Suprapubic skin (tissue), 4 donors: ENCODE measurements around the gene DCAF17. TPM values are rescaled to one million over a fixed set of nuclear protein-coding genes. Genes with fewer than 3 reads are reported as not detected.

Experiments
- DNase-seq, 2 donors: peaks; one replicate each; pipeline ENCODE4 v3.0.0-alpha.2; 2019; ENCODE audit warnings: low spot score in 2 of 2
- H3K27ac ChIP-seq: fragments of 200-600 bp; sonication (generic); one replicate; pipeline ENCODE4 v1.5.1; 2019
- H3K27me3 ChIP-seq: fragments of 200-600 bp; sonication (generic); one replicate; pipeline ENCODE4 v1.5.1; 2019
- H3K36me3 ChIP-seq: fragments of 200-600 bp; sonication (generic); one replicate; pipeline ENCODE4 v1.5.1; 2019
- H3K4me1 ChIP-seq: fragments of 200-600 bp; sonication (generic); one replicate; pipeline ENCODE4 v1.5.1; 2019
- H3K4me3 ChIP-seq: fragments of 200-600 bp; sonication (generic); one replicate; pipeline ENCODE4 v1.5.1; 2019; ENCODE audit warnings: mild to moderate bottlenecking
- H3K9me3 ChIP-seq: fragments of 200-600 bp; sonication (generic); one replicate; pipeline ENCODE4 v1.5.1; 2019
- EP300 ChIP-seq: sonication (generic); formaldehyde crosslinking; IDR thresholded peaks from one replicate; pipeline ENCODE4 v1.6.1; 2017; ENCODE audit warnings: antibody characterized with exemption
- POLR2A ChIP-seq, 2 donors: fragments of 450-650 bp; IDR thresholded peaks; one replicate each; pipeline ENCODE4 v1.6.1; 2017; ENCODE audit warnings: antibody characterized with exemption in 2 of 2, mild to moderate bottlenecking in 2 of 2, moderate library complexity in 2 of 2
- POLR2AphosphoS5 ChIP-seq, 3 donors: sonication (generic); formaldehyde crosslinking; IDR thresholded peaks; one replicate each; pipeline ENCODE4 v1.6.1; 2017; ENCODE audit warnings: antibody characterized with exemption in 3 of 3
- WGBS: methylation state at CpG from one replicate; pipeline ENCODE4 v1.1.5; 2018; 5-methylcytosine and 5-hydroxymethylcytosine counted together
- total RNA-seq, 4 donors: library from RNA; depleted of rRNA; stranded (reverse); fragments of >200 nt; gene quantifications; one replicate each; pipeline ENCODE4 v1.1.0, GENCODE V29; 2016
- TF ChIP-seq, protein P1 (sequence below), 2 donors: fragments of 200-600 bp in 1 of 2; fragments of 450-650 bp in 1 of 2; sonication (generic) in 1 of 2; IDR thresholded peaks; one replicate each; pipeline ENCODE4 v1.5.1; 2016 to 2019; ENCODE audit warnings: antibody characterized with exemption in 2 of 2, mild to moderate bottlenecking in 1 of 2, moderate library complexity in 1 of 2

The DCAF17 gene, protein sequence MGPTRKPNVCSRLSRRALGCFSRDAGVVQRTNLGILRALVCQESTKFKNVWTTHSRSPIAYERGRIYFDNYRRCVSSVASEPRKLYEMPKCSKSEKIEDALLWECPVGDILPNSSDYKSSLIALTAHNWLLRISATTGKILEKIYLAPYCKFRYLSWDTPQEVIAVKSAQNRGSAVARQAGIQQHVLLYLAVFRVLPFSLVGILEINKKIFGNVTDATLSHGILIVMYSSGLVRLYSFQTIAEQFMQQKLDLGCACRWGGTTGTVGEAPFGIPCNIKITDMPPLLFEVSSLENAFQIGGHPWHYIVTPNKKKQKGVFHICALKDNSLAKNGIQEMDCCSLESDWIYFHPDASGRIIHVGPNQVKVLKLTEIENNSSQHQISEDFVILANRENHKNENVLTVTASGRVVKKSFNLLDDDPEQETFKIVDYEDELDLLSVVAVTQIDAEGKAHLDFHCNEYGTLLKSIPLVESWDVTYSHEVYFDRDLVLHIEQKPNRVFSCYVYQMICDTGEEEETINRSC
- total RNA-seq: 10 to 100 TPM; 12.1 to 25.1 (median 15.1) TPM

DNA sequence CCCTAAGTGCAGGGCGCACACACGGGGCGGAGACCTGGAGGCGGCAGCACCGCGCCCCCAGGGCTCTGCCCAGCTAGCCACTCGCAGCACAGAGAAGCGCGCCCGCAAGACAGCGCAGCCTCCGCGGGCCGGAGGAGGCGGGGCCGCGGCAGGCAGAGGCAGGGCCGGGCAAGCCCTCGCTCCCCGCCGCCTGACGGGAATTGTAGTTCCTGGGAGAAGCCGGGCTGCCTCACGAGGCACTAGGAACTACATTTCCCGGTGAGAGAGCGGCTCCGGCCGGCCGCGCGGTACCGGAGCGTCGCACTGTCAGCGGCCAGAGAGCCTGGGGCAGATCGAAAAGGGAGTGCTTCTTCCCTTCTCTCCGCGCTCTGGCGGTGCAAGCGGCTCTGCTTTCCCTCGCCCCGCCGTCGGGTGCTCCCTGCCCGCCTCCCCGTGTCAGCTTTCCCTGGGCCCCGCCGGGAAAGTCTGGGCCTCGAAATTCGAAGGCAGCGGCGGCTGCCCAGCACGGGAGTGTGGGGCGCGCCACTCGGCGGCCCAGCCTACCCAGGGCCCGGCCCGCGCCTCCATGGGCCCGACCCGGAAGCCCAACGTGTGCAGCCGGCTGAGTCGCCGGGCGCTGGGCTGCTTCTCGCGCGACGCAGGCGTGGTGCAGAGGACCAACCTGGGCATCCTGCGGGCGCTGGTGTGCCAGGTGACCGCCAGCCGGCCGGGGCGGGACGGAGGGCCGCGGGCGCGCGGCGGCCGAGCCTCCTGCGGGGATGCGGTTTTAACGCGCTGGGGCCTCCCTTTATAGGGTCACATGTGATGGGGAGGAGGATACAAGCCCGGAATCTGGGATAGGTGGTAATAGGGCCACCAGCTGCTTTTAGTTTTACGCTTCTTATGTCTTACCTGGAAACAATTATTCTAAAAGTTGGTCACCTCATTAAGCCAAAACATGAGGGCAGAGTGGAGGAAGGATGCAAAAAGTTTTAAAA is at the start of gene DCAF17:
Gene DCAF17 (plus strand): TSS at position 214 of the 977 bp plus-strand sequence. CDS start 352 bp downstream, at position 566.
- Histone ChIP-seq H3K4me1 (peaks cover 37% of the 10 kb centered on the region), H3K36me3 (peaks cover 8% of the 10 kb centered on the region), H3K4me3 (peak within 1 kb of the TSS; percentile 73), H3K27ac (peak within 1 kb of the TSS; percentile 97), H3K27me3 (no peaks in the 10 kb centered on the region), H3K9me3 (no peaks in the 10 kb centered on the region)
- DNase-seq: peak; percentile 95 to 96
- TF ChIP-seq POLR2A (IDR thresholded peaks at IDR 0.05): peak in 1 of 2 donors; percentile 56
- TF ChIP-seq EP300: no peak
- peak in 2 of 3 donors; percentile 31 to 63 for TF ChIP-seq POLR2AphosphoS5 (IDR thresholded peaks at IDR 0.05)
- TF ChIP-seq, protein P1, sequence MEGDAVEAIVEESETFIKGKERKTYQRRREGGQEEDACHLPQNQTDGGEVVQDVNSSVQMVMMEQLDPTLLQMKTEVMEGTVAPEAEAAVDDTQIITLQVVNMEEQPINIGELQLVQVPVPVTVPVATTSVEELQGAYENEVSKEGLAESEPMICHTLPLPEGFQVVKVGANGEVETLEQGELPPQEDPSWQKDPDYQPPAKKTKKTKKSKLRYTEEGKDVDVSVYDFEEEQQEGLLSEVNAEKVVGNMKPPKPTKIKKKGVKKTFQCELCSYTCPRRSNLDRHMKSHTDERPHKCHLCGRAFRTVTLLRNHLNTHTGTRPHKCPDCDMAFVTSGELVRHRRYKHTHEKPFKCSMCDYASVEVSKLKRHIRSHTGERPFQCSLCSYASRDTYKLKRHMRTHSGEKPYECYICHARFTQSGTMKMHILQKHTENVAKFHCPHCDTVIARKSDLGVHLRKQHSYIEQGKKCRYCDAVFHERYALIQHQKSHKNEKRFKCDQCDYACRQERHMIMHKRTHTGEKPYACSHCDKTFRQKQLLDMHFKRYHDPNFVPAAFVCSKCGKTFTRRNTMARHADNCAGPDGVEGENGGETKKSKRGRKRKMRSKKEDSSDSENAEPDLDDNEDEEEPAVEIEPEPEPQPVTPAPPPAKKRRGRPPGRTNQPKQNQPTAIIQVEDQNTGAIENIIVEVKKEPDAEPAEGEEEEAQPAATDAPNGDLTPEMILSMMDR (IDR thresholded peaks at IDR 0.05): peak in 1 of 2 donors; percentile 35
- under 1% methylated on average over 57 of the region's 92 CpGs for WGBS

DNA sequence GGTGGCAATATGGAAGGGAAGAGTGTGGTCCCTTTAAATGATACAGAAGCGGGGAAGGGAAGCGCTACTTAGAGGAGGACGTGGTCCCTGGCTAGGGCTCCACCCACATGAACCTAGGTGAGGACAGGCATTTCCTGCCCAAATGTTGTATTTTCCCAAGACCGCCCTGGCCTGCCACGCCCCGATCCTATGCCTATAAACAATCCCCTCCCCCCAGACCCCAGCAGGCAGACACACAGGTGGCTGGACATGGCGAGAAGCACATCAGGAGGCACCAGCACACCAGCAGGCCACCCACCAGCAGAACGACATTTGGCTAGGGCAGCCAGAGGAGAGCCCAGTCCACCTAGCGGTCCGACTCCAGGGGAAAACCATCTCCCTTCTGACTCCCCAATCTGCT is 47.4 kb upstream of the DCAF17 start:
- WGBS: 91% methylated on average over 10 of the region's 10 CpGs
- TF ChIP-seq EP300: no peak

DNA sequence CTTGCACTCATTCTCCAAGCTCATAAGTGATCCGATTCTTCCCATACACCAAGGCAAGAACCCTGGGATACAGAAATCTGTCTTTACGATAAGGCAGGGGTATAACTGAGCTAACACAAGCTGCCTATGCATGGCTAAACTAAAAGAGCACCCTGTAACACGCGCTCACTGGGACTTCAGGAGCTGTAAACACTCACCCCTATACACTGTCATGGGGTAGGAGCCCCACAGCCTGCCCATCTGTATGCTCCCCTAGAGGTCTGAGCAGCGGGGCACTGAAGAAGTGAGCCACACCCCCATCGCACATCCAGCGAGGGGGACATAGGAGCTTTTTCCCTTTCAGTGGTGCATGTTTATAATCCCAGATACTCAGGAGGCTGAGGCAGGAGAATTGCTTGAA is 47.0 kb upstream of the DCAF17 start:
- H3K9me3 ChIP-seq: no peaks in the 10 kb centered on the region
- no peak overlapping the region for H3K4me3 ChIP-seq
- no peaks in the 10 kb centered on the region for H3K27me3 ChIP-seq
- H3K27ac ChIP-seq: no peak overlapping the region
- DNase-seq: no peak
- WGBS: 94% methylated on average over 7 of the region's 7 CpGs
- TF ChIP-seq, protein P1 (IDR thresholded peaks at IDR 0.05): no peak
- TF ChIP-seq POLR2A (IDR thresholded peaks at IDR 0.05) (no peak), POLR2AphosphoS5 (IDR thresholded peaks at IDR 0.05) (no peak), EP300 (no peak)
- H3K36me3 ChIP-seq: no peaks in the 10 kb centered on the region
- no peaks in the 10 kb centered on the region for H3K4me1 ChIP-seq

More for the DNA sequence above, 47.4 kb upstream of the DCAF17 start:
- no peak overlapping the region for H3K27ac ChIP-seq
- no peaks in the 10 kb centered on the region for H3K9me3 ChIP-seq
- DNase-seq: no peak
- no peaks in the 10 kb centered on the region for H3K27me3 ChIP-seq
- no peaks in the 10 kb centered on the region for H3K4me1 ChIP-seq
- H3K36me3 ChIP-seq: no peaks in the 10 kb centered on the region
- no peak overlapping the region for H3K4me3 ChIP-seq

DNA sequence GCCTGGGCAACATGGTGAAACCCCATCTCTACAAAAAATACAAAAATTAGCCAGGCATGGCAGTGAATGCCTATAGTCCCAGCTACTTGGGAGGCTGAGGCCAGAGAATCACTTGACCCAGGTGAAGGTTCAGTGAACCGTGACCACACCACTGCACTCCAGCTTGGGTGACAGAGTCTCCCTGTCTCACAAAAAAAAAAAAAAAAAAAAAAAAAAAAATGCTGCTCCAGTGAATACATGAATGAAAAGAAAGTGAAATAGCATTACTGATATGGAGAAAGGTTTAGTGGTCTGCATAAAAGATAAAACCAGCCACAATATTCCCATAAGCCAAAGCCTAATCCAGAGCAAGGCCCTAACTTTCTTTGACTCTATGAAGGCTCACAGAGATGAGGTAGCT is 44.7 kb upstream of the DCAF17 start:
- no peaks in the 10 kb centered on the region for H3K36me3 ChIP-seq
- WGBS: 100% methylated on average over 1 of the region's 1 CpG
- no peak for DNase-seq
- H3K4me1 ChIP-seq: no peaks in the 10 kb centered on the region
- H3K27me3 ChIP-seq: no peaks in the 10 kb centered on the region
- H3K27ac ChIP-seq: no peak overlapping the region
- TF ChIP-seq POLR2AphosphoS5 (IDR thresholded peaks at IDR 0.05) (no peak), EP300 (no peak), POLR2A (IDR thresholded peaks at IDR 0.05) (no peak)
- TF ChIP-seq, protein P1 (IDR thresholded peaks at IDR 0.05): no peak
- no peaks in the 10 kb centered on the region for H3K9me3 ChIP-seq
- no peak overlapping the region for H3K4me3 ChIP-seq

DNA sequence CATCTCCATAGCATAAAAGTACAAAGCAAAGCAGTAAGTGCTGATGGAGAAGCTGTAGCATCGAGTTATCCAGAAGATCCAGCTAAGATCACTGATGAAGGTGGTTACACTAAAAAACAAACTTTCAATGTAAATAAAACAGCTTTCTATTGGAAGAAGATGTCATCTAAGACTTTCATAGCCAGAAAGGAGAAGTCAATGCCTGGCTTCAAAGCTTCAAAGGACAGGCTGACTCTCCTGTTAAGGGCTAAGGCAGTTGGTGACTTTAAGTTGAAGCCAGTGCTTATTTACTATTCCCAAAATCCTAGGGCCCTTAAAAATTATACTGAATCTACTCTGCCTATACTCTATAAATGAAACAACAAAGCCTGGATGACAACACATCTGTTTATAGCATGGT is 44.2 kb upstream of the DCAF17 start:
- no peak for TF ChIP-seq POLR2AphosphoS5 (IDR thresholded peaks at IDR 0.05)
- TF ChIP-seq POLR2A (IDR thresholded peaks at IDR 0.05): no peak
- TF ChIP-seq, protein P1 (IDR thresholded peaks at IDR 0.05): no peak
- no peak for TF ChIP-seq EP300
- H3K27ac ChIP-seq: no peak overlapping the region
- H3K27me3 ChIP-seq: no peaks in the 10 kb centered on the region
- H3K4me1 ChIP-seq: no peaks in the 10 kb centered on the region
- no peaks in the 10 kb centered on the region for H3K36me3 ChIP-seq
- no peak overlapping the region for H3K4me3 ChIP-seq
- WGBS: 94% methylated on average over 1 of the region's 1 CpG
- H3K9me3 ChIP-seq: no peaks in the 10 kb centered on the region
- DNase-seq: no peak
